ENCODE results near the gene ZSCAN22. TPM values are rescaled to one million over a fixed set of nuclear protein-coding genes. Genes with fewer than 3 reads are reported as not detected.

ZSCAN22 gene
- total RNA-seq, 2 donors from 2014 or later = 1.6 to 2.6 TPM

DNA sequence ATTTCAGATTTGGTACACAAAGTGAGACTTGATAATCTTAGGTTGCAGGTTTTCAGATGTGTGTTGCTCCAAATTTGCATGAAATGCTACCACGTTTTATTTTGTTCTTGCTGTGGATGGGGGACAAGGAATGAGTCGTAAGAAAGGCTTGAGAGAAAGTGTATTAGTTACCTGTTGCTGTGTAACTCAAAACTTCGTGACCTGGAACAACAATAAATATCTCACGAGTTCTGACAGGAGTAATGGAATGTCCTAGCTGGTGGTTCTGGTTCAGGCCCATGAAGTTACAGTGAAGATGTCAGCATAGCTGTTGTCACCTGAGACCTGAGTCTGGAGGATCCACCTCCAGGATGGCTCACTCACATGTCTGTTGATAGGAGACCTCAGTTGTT is 46.9 kb upstream of the ZSCAN22 start:
- peaks cover under 1 to 14% of the 10 kb centered on the region in 2 donors for H3K9me3 ChIP-seq
- H3K27me3 ChIP-seq = no peaks in the 10 kb centered on the region
- peak overlapping the region in 1 of 2 donors; percentile 92 for H3K4me3 ChIP-seq
- peak overlapping the region; percentile 94 to 96 for H3K27ac ChIP-seq
- H3K4me1 ChIP-seq = peaks cover 0 to 26% of the 10 kb centered on the region in 2 donors
- no peak for DNase-seq (ENCODE audit: low spot score)
- peaks cover 9% of the 10 kb centered on the region for H3K36me3 ChIP-seq
- TF ChIP-seq, protein P1, sequence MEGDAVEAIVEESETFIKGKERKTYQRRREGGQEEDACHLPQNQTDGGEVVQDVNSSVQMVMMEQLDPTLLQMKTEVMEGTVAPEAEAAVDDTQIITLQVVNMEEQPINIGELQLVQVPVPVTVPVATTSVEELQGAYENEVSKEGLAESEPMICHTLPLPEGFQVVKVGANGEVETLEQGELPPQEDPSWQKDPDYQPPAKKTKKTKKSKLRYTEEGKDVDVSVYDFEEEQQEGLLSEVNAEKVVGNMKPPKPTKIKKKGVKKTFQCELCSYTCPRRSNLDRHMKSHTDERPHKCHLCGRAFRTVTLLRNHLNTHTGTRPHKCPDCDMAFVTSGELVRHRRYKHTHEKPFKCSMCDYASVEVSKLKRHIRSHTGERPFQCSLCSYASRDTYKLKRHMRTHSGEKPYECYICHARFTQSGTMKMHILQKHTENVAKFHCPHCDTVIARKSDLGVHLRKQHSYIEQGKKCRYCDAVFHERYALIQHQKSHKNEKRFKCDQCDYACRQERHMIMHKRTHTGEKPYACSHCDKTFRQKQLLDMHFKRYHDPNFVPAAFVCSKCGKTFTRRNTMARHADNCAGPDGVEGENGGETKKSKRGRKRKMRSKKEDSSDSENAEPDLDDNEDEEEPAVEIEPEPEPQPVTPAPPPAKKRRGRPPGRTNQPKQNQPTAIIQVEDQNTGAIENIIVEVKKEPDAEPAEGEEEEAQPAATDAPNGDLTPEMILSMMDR (IDR thresholded peaks at IDR 0.05) = no peak

DNA sequence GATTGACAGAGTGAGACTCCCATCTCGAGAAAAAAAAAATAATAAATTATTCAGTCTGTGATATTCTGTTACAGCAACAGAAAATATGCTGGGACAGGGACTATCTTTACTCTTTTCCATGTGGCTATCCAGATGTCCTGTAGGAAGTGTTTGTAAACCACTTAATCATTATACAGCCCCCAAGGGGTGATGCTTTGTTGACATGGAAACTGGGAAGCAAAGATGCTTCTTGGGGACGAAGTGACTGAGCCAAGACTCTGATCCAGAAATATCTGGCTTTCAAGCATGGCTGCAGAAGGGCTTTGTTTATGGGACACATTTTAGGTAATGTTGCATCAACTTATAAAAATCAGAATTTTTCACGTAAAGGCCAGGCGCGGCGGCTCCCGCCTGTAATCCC is 42.6 kb upstream of the ZSCAN22 start:
- Histone ChIP-seq H3K4me1 (peaks cover 0 to 20% of the 10 kb centered on the region in 2 donors), H3K9me3 (no peaks in the 10 kb centered on the region), H3K36me3 (peaks cover 47% of the 10 kb centered on the region), H3K27me3 (no peaks in the 10 kb centered on the region), H3K27ac (no peak overlapping the region), H3K4me3 (no peak overlapping the region)
- TF ChIP-seq, protein P1 (IDR thresholded peaks at IDR 0.05) = no peak
- no peak for DNase-seq (ENCODE audit: low spot score)

DNA sequence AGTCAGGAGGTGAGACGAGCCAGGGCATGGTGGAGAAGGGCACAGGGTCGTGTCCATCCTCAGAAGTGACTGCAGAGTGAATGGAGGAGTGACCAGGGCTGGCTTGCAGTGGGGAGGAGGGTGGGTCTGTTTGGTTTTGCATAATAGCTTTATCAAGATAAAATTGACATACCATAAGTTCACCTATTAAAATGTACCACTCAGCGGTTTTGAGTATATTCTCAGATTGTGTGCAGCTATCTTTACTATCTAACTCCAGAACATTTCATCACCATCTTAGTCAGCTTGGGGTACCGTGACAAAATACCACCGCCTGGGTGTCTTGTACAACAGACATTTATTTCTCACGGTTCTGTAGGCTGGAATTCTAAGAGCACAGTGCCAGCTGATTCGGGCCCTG is 34.9 kb upstream of the ZSCAN22 start:
- TF ChIP-seq, protein P1 (IDR thresholded peaks at IDR 0.05) = no peak
- peaks cover 0 to 27% of the 10 kb centered on the region in 2 donors for H3K9me3 ChIP-seq
- no peak for DNase-seq (ENCODE audit: low spot score)
- H3K27ac ChIP-seq = no peak overlapping the region
- no peak overlapping the region for H3K4me3 ChIP-seq
- peaks cover 90% of the 10 kb centered on the region for H3K36me3 ChIP-seq
- no peaks in the 10 kb centered on the region for H3K4me1 ChIP-seq
- H3K27me3 ChIP-seq = no peaks in the 10 kb centered on the region

DNA sequence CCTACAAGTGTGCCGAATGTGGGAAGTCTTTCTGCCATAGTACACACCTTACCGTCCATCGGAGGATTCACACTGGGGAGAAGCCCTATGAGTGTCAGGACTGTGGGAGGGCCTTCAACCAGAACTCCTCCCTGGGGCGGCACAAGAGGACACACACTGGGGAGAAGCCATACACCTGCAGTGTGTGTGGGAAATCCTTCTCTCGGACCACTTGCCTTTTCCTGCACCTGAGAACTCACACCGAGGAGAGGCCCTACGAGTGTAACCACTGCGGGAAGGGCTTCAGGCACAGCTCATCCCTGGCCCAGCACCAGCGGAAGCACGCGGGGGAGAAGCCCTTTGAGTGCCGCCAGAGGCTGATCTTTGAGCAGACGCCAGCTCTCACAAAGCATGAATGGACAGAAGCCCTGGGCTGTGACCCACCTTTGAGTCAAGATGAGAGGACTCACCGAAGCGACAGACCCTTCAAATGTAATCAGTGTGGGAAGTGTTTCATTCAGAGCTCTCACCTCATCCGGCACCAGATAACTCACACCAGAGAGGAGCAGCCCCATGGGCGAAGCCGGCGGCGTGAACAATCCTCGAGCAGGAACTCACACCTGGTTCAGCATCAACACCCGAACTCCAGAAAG is 31.9 kb upstream of the ZSCAN22 start:
- Histone ChIP-seq H3K4me3 (no peak overlapping the region), H3K27me3 (no peaks in the 10 kb centered on the region), H3K9me3 (peaks cover 0 to 27% of the 10 kb centered on the region in 2 donors), H3K27ac (no peak overlapping the region), H3K4me1 (no peaks in the 10 kb centered on the region), H3K36me3 (peaks cover 74% of the 10 kb centered on the region)
- DNase-seq (ENCODE audit: low spot score) = no peak
- TF ChIP-seq, protein P1 (IDR thresholded peaks at IDR 0.05) = no peak

DNA sequence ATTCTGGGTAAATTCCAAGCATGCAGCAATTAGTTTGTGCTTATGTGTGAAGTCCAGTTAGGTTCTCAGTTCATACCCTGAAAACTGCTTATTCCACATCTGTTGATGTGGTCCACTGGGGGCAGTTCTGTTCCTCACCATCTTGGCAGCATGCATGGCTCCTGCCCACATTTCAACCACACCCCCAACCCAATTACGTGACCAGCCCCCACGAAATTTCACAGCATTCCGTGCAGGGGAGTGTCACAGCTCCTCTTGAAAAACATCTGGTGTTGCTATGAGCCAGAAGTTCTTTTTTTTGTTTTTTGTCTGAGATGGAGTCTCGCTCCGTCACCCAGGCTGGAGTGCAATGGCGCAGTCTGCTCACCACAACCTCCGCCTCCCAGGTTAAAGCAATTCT is 30.7 kb upstream of the ZSCAN22 start:
- no peaks in the 10 kb centered on the region for H3K27me3 ChIP-seq
- TF ChIP-seq, protein P1 (IDR thresholded peaks at IDR 0.05) = no peak
- H3K9me3 ChIP-seq = peaks cover 0 to 27% of the 10 kb centered on the region in 2 donors
- no peaks in the 10 kb centered on the region for H3K4me1 ChIP-seq
- no peak for DNase-seq (ENCODE audit: low spot score)
- H3K4me3 ChIP-seq = no peak overlapping the region
- H3K36me3 ChIP-seq = peaks cover 74% of the 10 kb centered on the region
- no peak overlapping the region for H3K27ac ChIP-seq

DNA sequence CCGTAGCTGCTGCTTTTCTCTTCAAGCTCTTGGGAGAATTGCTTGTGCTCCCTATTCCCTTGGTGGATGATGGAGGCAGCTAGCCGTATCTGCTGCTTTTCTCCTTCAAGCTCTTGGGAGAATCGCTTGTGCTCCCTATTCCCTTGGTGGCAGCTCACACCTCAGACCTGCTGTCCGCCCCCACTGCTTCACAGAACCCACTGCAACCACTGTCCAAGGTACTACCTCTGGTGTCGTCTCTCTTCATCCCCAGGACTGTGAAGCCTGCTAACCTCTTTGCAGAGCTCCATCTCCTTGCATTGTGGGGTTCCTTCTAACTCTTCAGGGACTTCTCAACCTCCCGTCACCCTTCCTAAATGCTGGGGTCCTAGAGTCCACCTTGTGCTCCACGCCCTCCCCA is 26.2 kb upstream of the ZSCAN22 start:
- H3K27me3 ChIP-seq = no peaks in the 10 kb centered on the region
- peaks cover 0 to 1% of the 10 kb centered on the region in 2 donors for H3K4me1 ChIP-seq
- no peak overlapping the region for H3K27ac ChIP-seq
- TF ChIP-seq, protein P1 (IDR thresholded peaks at IDR 0.05) = no peak
- DNase-seq (ENCODE audit: low spot score) = no peak
- H3K9me3 ChIP-seq = peaks cover 0 to 1% of the 10 kb centered on the region in 2 donors
- H3K36me3 ChIP-seq = peaks cover 34% of the 10 kb centered on the region
- no peak overlapping the region for H3K4me3 ChIP-seq

Data from right atrium auricular region (tissue), 2 donors.